Muscle of back (tissue), 11 donors: ENCODE data around the gene AIP. TPM values are rescaled to one million over a fixed set of nuclear protein-coding genes. Genes with fewer than 3 reads are reported as not detected.

Experiments used
- DNase-seq, 3 donors: peaks; one replicate each; pipeline versions ENCODE4 v3.0.0 to v3.0.0-alpha.2; 2013
- polyA plus RNA-seq, 10 donors: library from polyadenylated mRNA; unstranded; fragments of 120-200 nt; gene quantifications; one replicate each; pipeline ENCODE4 v1.2.1, GENCODE V29; 2013; ENCODE audit not compliant: insufficient read length in 10 of 10

The AIP gene
- polyA plus RNA-seq, 10 donors = 34.9 to 55.8 (median 43.7) TPM

DNA sequence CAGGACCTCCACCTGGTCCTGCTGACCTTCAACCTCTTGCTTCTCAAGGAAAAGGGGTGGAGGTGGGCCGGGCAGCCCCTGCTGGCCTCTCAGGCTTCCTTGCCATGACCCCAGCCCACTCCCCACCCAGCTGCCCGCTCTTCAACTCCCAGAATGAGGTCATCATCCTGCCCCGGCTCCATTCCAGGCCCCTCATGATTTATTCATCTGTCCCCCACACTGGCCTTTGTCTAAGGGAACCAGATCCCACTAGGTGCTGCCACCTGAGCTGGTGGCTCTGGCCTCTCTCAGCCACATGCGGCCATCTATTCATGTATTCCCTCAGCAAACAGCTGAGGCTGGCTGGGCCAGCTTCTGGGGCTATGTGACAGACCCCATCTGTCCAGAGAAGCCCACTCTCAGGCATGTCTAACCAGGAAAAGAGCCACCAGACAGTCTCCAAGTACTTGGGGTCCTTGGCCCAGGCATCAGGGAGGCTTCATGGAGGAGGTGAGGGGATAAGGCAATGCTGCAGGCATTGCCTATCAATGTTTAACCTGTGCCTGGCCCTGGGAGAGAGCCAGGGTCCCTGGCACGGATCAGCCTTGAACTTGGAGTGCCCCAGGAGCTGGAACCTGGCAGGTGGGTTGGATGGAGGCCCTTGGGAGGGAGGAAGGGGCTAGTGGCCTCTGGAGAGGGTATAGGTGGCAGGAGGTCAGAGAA lies 42.6 kb downstream of the AIP start:
- DNase-seq = no peak

DNA sequence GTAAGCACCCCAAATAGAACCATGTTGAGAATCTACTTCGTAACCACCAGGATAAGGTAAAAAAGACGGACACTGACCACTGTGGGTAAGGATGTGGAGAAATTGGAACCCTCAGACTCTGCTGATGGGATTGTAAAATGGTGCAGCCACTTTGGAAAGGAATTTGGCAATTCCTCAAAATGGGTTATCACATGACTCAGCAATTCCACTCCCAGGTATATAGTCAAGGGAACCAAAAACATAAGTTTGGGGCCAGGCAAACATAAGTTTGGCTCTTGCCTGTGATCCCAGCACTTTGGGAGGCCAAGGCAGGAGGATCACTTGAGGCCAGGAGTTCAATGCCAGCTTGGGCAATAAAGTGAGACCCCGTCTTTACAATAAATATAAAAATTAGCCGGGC lies 45.5 kb downstream of the AIP start:
- DNase-seq = no peak

GRCh38 chr11:67530282-67530592 lies 47.4 kb downstream of the AIP start:
- no peak for DNase-seq

- DNase-seq = no peak
Measured at GRCh38 chr11:67532889-67533288, 50.1 kb downstream of the AIP start.

DNA sequence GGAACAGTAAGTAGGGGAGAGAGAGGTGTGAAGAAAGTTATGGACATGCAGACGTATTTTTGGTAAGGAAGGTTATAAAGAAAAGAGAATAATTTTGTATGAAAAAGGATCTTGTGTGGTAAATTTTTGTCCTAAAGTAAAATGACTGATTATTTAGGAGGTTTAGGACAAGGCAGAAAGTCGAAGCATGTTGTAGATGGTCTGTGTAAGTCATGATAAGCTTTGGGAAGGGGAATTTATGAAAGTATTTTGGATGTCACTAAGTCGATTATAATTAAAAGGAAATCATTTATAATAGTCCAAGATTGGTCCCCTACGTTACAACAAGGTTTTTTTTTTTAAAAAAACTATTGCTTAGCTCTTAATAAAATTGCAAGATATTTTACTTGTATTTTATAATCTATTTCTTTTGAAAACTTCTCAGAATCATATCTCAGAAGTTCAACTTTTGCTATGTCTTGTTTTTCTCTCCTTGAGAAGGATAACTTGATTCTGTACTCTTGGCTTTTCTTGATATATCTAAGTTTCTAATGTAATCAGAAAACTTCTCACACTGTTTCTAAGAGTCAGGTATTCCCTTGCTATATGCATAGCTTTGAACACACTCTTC lies 51.3 kb downstream of the AIP start:
- no peak for DNase-seq

DNA sequence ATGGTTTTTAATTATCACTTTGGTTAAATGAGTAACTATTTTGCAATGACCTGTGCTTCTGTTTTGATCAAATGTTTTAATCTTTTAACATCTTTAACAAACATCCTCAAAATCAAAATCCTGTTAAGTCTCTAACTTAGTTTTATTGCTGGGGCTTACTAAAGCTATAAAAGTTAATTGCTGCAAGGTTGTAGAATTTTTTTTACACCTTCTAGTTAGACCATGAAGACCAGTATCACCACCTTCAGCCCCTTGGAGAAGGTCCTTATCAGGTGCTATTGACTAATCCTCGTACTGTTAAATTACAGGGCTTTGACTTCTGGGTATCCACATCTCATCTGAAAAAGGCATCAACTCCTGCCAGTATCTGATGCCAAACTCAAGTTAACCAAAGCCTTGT lies 52.7 kb downstream of the AIP start:
- no peak for DNase-seq

GRCh38 chr11:67538306-67538705 lies 55.5 kb downstream of the AIP start:
- DNase-seq = no peak

DNA sequence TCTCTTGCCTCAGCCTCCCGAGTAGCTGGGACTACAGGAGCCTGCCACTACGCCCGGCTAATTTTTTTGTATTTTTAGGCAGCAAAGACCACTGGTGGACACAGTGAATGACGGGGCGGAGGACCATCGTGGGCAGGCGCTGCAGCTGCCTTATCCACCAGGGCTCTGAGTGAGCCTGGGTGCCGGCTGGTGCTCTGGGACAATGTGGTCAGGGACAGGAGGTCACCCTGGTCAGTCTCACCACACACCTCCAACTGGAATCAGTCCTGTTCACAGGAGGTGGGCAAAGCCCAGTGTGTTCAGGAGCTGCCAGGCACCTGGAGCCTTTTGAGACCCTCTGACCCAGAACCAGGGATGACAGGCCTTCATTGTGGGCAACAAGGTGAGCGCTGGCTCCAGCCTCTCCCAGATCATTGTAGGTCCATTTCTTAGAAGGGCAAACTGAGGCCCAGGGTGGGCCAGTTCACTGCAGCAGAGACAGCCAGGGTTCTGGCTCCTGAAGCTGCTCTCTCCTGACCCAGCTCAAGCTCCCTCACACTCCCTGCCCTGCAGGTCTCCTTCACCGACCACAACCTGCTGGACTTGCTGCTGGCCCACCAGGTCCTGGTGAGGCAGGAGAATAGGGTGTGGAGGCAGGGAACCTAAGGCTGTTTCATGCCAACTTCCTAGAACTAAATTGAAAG lies 56.1 kb downstream of the AIP start:
- DNase-seq = no peak

DNA sequence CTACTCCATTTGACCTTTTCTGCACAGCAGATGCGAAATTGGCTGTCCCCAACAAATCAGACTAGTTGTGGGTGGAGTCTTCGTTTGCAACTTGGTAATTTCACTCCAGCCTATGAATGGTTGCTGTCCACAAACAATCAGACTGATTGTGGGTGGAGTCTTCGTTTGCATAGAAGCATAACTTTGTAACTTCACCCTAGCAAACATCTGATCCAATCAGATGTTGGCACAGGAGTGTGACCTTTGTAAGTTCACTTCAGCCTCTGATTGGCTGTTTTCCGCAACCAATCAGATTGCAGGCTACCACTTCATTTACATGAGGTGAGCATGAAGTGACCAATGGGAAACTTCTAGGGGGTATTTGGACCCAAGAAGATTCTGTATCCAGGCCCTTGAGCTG lies 56.7 kb downstream of the AIP start:
- no peak for DNase-seq

Other genes with a start within 250 kb of the AIP start
- 10 to 100 TPM; 42.2 to 62.2 (median 49.7) TPM for gene GRK2, start 216.6 kb upstream of the AIP start, polyA plus RNA-seq
- gene ANKRD13D, start 193.7 kb upstream of the AIP start, polyA plus RNA-seq = 10 to 100 TPM; 17.3 to 37.9 (median 25.9) TPM
- gene SSH3, start 179.5 kb upstream of the AIP start, polyA plus RNA-seq = 10 to 100 TPM; 11.6 to 19.0 (median 14.6) TPM
- 10 to 100 TPM; 19.2 to 33.1 (median 25.3) TPM for gene POLD4, start 129.5 kb upstream of the AIP start, polyA plus RNA-seq
- gene CLCF1, start 109.4 kb upstream of the AIP start, polyA plus RNA-seq = 1 to 10 TPM; 1.7 to 3.8 (median 2.4) TPM
- 10 to 100 TPM in 3 of 10 donors, 1 to 10 TPM in 7; 7.7 to 13.4 (median 8.5) TPM for gene RAD9A, start 91.0 kb upstream of the AIP start, polyA plus RNA-seq
- gene PPP1CA, start 81.2 kb upstream of the AIP start, polyA plus RNA-seq = 100 to 1,000 TPM in 8 of 10 donors, 10 to 100 TPM in 2; 95.8 to 132 (median 119) TPM
- 10 to 100 TPM in 1 of 10 donors, 1 to 10 TPM in 9; 1.8 to 10.4 (median 4.6) TPM for gene TBC1D10C, start 78.9 kb upstream of the AIP start, polyA plus RNA-seq
- 10 to 100 TPM; 24.1 to 62.8 (median 48.3) TPM for gene CARNS1, start 67.3 kb upstream of the AIP start, polyA plus RNA-seq
- gene RPS6KB2, start 54.5 kb upstream of the AIP start, polyA plus RNA-seq = 10 to 100 TPM; 23.0 to 43.8 (median 34.0) TPM
- 1 to 10 TPM in 6 of 10 donors, under 1 TPM in 3, not detected in 1; 0.53 to 9.5 (median 1.2) TPM for gene PTPRCAP, start 45.3 kb upstream of the AIP start, polyA plus RNA-seq
- 10 to 100 TPM; 22.3 to 42.2 (median 29.3) TPM for gene CORO1B, start 39.5 kb upstream of the AIP start, polyA plus RNA-seq
- not detected for gene GPR152, start 30.3 kb upstream of the AIP start, polyA plus RNA-seq
- gene CABP4, start 27.7 kb upstream of the AIP start, polyA plus RNA-seq = 1 to 10 TPM in 4 of 10 donors, under 1 TPM in 6; 0.26 to 1.8 (median 0.94) TPM
- gene TMEM134, start 13.8 kb upstream of the AIP start, polyA plus RNA-seq = 10 to 100 TPM; 38.7 to 57.6 (median 46.3) TPM
- 1 to 10 TPM; 6.0 to 9.9 (median 8.3) TPM for gene PITPNM1, start 22.3 kb downstream of the AIP start, polyA plus RNA-seq
- gene CDK2AP2, start 25.1 kb downstream of the AIP start, polyA plus RNA-seq = 10 to 100 TPM; 14.2 to 21.3 (median 17.1) TPM
- gene CABP2, start 40.4 kb downstream of the AIP start, polyA plus RNA-seq = not detected
- gene GSTP1, start 100.8 kb downstream of the AIP start, polyA plus RNA-seq = 100 to 1,000 TPM; 207 to 370 (median 253) TPM
- gene NDUFV1, start 123.9 kb downstream of the AIP start, polyA plus RNA-seq = 100 to 1,000 TPM; 115 to 158 (median 134) TPM
- 1 to 10 TPM; 2.3 to 5.5 (median 3.6) TPM for gene NUDT8, start 146.9 kb downstream of the AIP start, polyA plus RNA-seq
- gene TBX10, start 156.7 kb downstream of the AIP start, polyA plus RNA-seq = not detected
- under 1 TPM in 8 of 10 donors, not detected in 2; 0.13 to 0.53 (median 0.37) TPM for gene ACY3, start 167.7 kb downstream of the AIP start, polyA plus RNA-seq
- gene ALDH3B2, start 191.6 kb downstream of the AIP start, polyA plus RNA-seq = 10 to 100 TPM in 1 of 10 donors, 1 to 10 TPM in 1, under 1 TPM in 3, not detected in 5; 0.09 to 11.5 (median 0.39) TPM